Measurements from ENCODE around the gene WNT10A.

GRCh38 chr2:218927422-218927821 lies 46.8 kb downstream of the WNT10A start:
- no peak for TF ChIP-seq CTCF (conservative IDR thresholded peaks at IDR 0.05; ENCODE audit: low read depth, low read length)
- TF ChIP-seq EZH2 (IDR thresholded peaks at IDR 0.05; ENCODE audit: borderline replicate concordance, low read depth, low read length, poor library complexity, severe bottlenecking), result no peak

All from A673 (cell line).